Mucosa of descending colon (tissue), 3 donors: ENCODE data around the gene CD36. TPM values are rescaled to one million over a fixed set of nuclear protein-coding genes. Genes with fewer than 3 reads are reported as not detected.

ENCODE experiments used
- ATAC-seq: fragments of 200-7000 bp; cut with Tn5 transposase; one replicate; pipeline ENCODE4 v1.9.1; 2020; ENCODE audit warnings: mild to moderate bottlenecking, moderate library complexity
- DNase-seq, 3 donors: peaks; one replicate each; pipeline ENCODE4 v3.0.0-alpha.2; 2020
- H3K36me3 ChIP-seq: fragments of 200-600 bp; one replicate; pipeline ENCODE4 v1.8.0; 2021; ENCODE audit warnings: low read depth, mild to moderate bottlenecking
- H3K4me1 ChIP-seq: fragments of 200-600 bp; one replicate; pipeline ENCODE4 v1.8.0; 2021; ENCODE audit warnings: low read depth, mild to moderate bottlenecking
- H3K4me3 ChIP-seq: fragments of 200-600 bp; one replicate; pipeline ENCODE4 v1.8.0; 2021; ENCODE audit warnings: mild to moderate bottlenecking
- H3K9me3 ChIP-seq: fragments of 200-600 bp; one replicate; pipeline ENCODE4 v1.8.0; 2021; ENCODE audit warnings: mild to moderate bottlenecking
- intact Hi-C, 2 donors: fragments of 100-400 bp; cut with DNase I in 1 of 2; cut with micrococcal nuclease in 1 of 2; formaldehyde crosslinking; loops; one replicate each; pipeline versions ENCODE4 v1.11.0 to v1.11.1; 2022; cut with DNase I, micrococcal nuclease
- total RNA-seq, 3 donors: library from RNA; stranded (reverse); fragmentation: NEBNext Ultra II Directional in 2 of 3; extraction: Animal tissue kit (Norgen Biotek cat#: 25700) in 2 of 3; gene quantifications; one replicate each; pipeline versions ENCODE4 v1.2.1 to v1.2.4, GENCODE V29; 2021 to 2023
- TF ChIP-seq, protein P1 (sequence below): fragments of 200-600 bp; IDR thresholded peaks from one replicate; pipeline ENCODE4 v1.8.0; 2022; ENCODE audit warnings: antibody characterized with exemption, mild to moderate bottlenecking
- donor health status: DM: no; HTN: no; CAD: no; lungs with moderate emphysema.
- donor health status: DM: no; HTN: no; CAD: no.
- donor health status: DM: no; HTN: yes; CAD: no.

CD36 gene
- total RNA-seq, 3 donors from 2014 or later, result 18.4 to 34.4 (median 25.0) TPM

DNA sequence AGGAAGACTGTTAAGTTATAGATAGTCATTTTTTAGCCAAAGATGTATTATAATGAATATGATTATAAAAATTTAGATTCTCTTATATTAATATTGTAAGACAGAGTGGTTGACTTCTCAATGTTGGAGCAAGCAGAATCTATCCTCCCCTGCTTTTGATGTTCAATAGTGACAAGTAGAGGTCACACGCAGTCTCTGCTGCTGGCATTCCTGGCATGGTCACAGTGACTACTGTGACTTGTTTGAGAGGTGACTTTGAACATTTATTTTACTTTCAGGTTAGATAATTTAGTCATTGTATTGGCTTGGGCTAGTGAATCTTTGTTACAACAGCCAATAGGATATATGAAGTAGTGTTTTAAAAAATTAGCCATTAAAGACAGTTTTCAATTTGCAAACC lies 13.7 kb upstream of the CD36 start:
- ATAC-seq (no peak), DNase-seq (no peak)
- intact Hi-C loops, result no loop called here
- Histone ChIP-seq H3K9me3 (no peaks in the 10 kb centered on the region), H3K36me3 (no peaks in the 10 kb centered on the region), H3K4me1 (no peaks in the 10 kb centered on the region), H3K4me3 (no peak overlapping the region)
- TF ChIP-seq, protein P1, sequence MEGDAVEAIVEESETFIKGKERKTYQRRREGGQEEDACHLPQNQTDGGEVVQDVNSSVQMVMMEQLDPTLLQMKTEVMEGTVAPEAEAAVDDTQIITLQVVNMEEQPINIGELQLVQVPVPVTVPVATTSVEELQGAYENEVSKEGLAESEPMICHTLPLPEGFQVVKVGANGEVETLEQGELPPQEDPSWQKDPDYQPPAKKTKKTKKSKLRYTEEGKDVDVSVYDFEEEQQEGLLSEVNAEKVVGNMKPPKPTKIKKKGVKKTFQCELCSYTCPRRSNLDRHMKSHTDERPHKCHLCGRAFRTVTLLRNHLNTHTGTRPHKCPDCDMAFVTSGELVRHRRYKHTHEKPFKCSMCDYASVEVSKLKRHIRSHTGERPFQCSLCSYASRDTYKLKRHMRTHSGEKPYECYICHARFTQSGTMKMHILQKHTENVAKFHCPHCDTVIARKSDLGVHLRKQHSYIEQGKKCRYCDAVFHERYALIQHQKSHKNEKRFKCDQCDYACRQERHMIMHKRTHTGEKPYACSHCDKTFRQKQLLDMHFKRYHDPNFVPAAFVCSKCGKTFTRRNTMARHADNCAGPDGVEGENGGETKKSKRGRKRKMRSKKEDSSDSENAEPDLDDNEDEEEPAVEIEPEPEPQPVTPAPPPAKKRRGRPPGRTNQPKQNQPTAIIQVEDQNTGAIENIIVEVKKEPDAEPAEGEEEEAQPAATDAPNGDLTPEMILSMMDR, result no peak

DNA sequence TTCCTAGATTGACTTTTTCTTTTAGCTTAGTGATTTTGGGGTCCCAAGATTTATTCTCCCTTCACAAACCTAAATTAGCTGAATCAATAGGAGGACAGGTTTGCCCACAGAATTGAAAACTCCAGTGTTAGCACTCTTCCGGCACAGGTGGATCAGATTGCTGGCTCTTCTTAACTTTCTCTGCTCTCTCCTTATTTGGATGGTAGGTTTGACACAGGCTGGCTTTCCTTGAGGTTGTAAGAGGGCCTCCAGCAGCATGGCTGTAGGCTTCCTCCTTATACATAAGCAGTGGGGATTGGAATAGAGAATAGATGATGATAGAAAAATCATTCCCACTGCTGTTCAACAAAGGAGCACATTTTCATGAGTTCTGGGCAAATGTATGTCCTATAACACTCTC lies 9.4 kb upstream of the CD36 start:
- no peaks in the 10 kb centered on the region for H3K4me1 ChIP-seq
- no peaks in the 10 kb centered on the region for H3K9me3 ChIP-seq
- H3K4me3 ChIP-seq, result no peak overlapping the region
- intact Hi-C loops, result no loop called here
- DNase-seq (no peak), ATAC-seq (no peak)
- H3K36me3 ChIP-seq, result no peaks in the 10 kb centered on the region
- TF ChIP-seq, protein P1, result no peak

DNA sequence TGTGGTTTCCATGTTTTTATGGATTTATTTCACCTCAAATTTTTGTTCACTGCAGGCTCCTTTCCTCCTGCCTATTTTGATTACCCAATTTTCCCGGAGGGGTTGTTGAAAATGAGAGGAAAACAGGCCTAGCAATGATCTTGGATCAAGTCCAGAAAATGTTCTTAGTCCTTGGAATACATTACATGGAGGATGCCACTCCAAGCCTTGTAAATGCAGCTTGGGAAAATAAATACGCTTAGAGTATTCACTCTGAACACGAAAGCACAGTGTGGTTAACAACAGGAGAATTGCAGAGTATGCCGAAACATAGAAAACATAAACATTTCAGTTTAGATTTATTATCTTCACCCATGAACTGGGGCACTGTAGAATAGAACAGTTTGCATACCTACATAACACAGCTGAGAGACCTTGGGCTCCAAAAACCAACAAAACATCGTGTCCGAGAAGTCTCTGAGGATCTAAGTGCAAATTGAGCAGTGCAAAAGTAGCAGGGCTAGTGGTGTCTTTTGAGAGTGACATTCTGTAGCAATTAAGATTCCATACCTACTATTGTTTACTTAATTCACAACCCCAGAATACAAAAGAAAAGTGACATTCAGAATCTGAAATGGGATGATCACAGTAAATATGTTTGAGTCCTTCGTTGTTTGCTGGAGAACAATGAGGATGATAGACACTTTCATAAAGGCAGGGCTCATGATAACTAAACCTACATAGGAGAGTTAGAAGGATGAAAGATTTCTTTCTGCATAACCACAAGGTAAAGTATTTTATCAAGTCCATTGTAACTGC lies 7.6 kb upstream of the CD36 start:
- H3K9me3 ChIP-seq, result no peaks in the 10 kb centered on the region
- no peak for DNase-seq
- no peak for ATAC-seq
- H3K4me3 ChIP-seq, result no peak overlapping the region
- TF ChIP-seq, protein P1, result no peak
- H3K36me3 ChIP-seq, result no peaks in the 10 kb centered on the region
- intact Hi-C loops, result no loop called here
- no peaks in the 10 kb centered on the region for H3K4me1 ChIP-seq

DNA sequence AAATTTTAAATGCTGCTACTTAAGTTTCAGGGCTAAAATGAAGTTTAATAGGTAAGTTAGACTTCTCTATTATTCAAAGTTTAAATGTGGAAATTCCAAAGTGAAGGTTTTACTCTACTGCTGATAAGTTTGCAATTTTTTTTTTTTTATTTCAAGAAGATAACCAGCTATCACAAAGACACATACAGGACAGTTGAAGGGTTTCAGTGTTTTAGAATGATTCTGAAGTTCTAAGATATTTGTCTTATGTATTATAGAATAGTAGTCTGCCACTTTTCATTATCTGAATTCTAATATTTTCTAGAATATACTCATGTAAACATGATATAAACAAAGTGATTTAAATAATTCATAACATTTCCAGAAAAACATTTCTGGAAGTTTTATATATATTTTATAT lies 7.0 kb upstream of the CD36 start:
- DNase-seq (no peak), ATAC-seq (no peak)
- H3K9me3 ChIP-seq, result no peaks in the 10 kb centered on the region
- no peak overlapping the region for H3K4me3 ChIP-seq
- TF ChIP-seq, protein P1, result no peak
- no peaks in the 10 kb centered on the region for H3K36me3 ChIP-seq
- H3K4me1 ChIP-seq, result no peaks in the 10 kb centered on the region
- intact Hi-C loops, result no loop called here

DNA sequence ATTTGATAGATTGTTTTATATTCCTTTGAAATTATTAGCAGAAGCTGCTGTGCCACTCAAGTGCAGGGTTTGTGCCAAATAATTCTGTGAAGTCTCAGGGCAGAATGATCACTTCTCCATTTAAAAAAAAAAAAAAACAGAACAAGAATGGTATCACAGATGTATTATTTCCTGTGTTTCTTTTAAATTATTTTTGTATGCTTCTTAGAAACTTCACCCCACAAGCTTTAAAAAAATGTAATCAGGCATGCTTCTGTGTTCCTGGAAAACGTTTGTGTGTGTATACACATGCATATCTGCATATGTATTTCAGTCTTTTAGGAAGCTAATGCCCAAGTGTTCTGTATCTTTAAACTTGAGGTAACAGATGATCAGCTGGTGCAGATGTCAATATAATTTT lies 6.3 kb upstream of the CD36 start:
- DNase-seq, result no peak
- Histone ChIP-seq H3K9me3 (no peaks in the 10 kb centered on the region), H3K4me1 (no peaks in the 10 kb centered on the region), H3K36me3 (no peaks in the 10 kb centered on the region), H3K4me3 (no peak overlapping the region)
- TF ChIP-seq, protein P1, result no peak
- intact Hi-C loops, result no loop called here
- no peak for ATAC-seq
